Right kidney (tissue), 9 donors: ENCODE results near the gene KERA.
A peak's percentile ranks its signal among the peaks of the same experiment; 100 is the strongest.
"Not testable (repeated sequence)": the region's sequence is repeated elsewhere in the genome, so short reads cannot be mapped to it uniquely, and the experiment has no call there.

Experiments used
- DNase-seq: peaks from one replicate; pipeline ENCODE4 v3.0.0-alpha.2; 2016
- long read RNA-seq, 8 donors: transcript quantifications; one replicate each; lab custom pipeline, GENCODE V29; 2026

Gene KERA, protein sequence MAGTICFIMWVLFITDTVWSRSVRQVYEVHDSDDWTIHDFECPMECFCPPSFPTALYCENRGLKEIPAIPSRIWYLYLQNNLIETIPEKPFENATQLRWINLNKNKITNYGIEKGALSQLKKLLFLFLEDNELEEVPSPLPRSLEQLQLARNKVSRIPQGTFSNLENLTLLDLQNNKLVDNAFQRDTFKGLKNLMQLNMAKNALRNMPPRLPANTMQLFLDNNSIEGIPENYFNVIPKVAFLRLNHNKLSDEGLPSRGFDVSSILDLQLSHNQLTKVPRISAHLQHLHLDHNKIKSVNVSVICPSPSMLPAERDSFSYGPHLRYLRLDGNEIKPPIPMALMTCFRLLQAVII
- long read RNA-seq, donor 1 = 0 reads
- long read RNA-seq, donor 2 = 0 reads
- long read RNA-seq, donor 3 = 0 reads
- long read RNA-seq, donor 4 = 0 reads
- long read RNA-seq, donor 5 = 0 reads
- long read RNA-seq, donor 6 = 0 reads
- long read RNA-seq, donor 7 = 0 reads
- long read RNA-seq, donor 8 = 0 reads

DNA sequence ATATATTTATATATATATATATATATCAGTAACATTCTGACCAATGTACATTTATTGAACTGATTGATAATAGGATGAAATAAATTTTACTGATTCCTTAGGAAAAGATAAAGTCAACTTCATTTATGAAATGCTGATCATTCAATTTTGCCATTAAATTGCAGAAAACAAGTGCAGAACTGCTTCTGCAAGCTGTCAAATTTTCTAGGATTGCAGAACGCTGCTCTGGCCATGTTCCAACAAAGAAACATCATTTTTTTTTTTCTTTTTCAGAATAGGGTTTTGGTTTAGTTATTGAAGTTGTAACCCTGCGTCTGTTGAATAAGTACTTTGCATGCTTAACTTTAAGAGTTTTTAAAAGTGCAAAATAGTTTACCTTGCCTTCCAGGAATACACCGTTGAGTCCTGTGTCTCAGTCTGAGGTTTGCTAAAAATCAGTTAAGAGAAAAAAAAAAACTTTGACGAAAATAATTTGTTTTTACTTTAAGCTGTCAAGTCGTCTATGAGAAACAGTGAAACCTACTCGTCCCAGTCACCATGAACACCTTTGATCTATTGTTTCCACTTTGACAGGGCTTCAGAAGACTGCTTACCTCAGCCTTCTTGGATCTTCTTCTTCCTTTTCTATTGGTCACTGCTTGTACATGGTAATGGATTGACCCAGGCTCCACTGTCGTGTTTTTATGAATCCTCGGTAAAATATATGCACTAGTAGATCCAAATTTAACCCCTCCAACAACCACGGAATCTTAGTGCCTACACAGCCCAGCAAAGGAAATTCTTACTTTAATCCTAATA is at the start of gene KERA:
TSS of gene KERA (minus strand) at position 657 of the 798 bp plus-strand sequence. CDS start 1,743 bp downstream, outside the sequence.
- no peak for DNase-seq

DNA sequence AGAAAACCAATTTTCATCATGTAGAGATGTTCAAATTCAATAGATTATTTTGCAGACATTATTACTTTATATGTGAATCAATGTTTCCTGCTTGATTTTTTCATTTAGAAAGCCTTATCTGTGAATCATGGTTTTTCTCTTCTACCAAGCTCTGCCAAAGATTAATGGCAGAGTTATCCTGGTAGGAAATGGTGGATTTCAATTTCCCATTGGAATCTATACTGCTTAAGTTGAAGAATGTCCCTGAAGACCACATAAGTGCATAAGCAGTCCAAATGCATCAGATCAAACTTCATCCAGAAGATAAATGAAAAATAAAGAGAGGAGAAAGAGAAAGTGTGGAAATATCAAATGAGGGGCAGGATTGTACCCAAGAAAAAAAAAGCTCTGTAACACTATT is 48.5 kb upstream of the KERA start:
- no peak for DNase-seq

GRCh38 chr12:91105807-91106206 is 48.0 kb upstream of the KERA start:
- no peak for DNase-seq

GRCh38 chr12:91104812-91105466 is 47.1 kb upstream of the KERA start:
- DNase-seq = no peak

DNA sequence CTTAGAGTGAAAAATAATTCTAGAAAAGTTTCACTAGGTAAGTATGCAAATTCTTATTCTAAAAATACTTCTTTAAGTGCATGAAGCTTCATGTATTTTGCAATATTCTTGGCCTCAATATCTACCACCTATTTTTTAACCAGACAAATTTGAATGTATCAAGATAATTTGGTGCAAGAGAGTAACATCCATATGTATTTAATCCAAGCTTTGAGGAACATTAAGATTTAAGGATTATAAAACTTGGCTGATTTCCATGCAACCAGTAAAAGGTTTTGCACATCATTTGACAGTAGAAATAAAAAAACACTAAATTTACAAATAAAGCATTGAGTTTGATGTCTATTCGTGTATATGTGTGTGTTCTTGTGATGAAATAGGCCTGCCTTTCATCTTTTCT is 45.8 kb upstream of the KERA start:
- DNase-seq = no peak

DNA sequence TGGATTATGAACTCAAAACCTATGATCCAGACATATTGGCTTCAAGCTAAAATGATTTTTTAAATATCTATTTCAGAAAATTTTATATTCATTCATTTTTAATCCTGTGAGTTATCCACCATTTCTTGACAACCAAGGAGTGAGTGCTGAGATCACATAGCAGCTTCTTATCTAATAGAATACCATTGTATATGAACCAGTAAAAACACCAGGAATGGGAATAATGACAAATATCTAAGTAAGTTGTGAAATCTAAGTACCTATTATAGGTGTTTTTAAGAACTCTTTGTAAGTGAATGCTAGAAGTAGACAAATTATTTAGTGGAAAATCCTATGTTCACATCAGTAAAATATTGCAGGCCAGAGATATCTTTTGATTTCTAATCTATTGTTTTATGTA is 45.3 kb upstream of the KERA start:
- no peak for DNase-seq

- DNase-seq = no peak
Observed at GRCh38 chr12:91100906-91101305, 43.1 kb upstream of the KERA start.

DNA sequence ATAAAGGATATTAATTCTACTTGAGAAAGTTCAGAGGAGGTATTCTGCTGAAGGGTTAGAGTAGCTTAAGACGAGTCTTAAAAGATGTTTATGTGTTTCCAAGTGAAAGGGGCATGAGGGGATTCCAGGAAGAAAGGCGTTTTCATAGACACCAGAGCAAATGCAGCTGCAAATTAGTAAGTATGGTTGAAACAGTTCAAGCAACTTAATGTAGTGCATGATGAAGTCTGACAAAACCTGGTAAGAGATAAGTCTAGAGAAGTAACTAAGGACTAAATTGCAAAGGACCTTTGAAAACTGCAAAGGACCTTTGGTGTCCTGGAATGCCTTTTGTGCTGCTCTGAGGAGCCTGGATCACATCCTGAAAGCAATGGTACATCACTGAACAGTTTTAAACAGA is 42.0 kb upstream of the KERA start:
- DNase-seq = no peak

DNA sequence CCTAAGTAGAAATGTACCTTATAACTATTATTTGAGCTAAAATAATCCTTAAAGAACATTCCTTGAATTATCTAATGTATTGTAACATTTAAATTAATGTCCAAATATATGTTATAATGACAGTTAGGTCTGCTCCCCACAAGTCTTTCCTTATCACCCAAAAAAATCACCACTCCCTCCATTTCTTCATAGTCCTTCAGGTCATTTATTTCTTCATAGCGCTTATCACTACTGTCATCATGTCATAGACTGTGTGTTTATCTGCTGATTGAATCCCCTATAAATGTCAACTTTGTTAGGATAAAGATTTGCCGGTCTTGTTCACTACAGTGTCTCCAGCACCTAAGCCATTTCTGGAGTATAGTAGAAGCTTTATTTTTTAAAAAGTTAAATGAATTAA is 41.5 kb upstream of the KERA start:
- DNase-seq = no peak

- no peak for DNase-seq
Observed at GRCh38 chr12:91098941-91099340, 41.1 kb upstream of the KERA start.

DNA sequence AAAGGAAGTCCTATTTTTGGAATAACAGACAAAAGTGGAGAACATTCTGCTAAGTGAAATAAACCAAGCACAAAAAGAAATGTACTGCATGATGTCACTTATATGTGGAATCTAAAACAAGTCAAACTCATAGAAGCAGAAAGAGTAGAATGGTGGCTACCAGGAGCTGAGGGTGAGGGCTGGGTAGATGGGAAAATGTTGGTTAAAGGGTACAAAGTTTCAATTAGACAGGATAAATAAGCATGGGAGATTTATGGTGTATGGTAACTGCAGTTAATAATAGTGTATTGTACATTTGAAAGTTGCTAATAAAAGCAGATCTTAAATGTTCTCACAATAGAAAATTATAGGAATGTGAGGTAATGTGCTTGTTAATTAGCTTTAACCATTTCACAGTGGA is 40.6 kb upstream of the KERA start:
- no peak for DNase-seq

- no peak for DNase-seq
Observed at GRCh38 chr12:91094957-91095356, 37.1 kb upstream of the KERA start.

- DNase-seq = no peak
Observed at GRCh38 chr12:91094032-91094662, 36.3 kb upstream of the KERA start.

- no peak for DNase-seq
Observed at GRCh38 chr12:91093341-91093740, 35.5 kb upstream of the KERA start.

DNA sequence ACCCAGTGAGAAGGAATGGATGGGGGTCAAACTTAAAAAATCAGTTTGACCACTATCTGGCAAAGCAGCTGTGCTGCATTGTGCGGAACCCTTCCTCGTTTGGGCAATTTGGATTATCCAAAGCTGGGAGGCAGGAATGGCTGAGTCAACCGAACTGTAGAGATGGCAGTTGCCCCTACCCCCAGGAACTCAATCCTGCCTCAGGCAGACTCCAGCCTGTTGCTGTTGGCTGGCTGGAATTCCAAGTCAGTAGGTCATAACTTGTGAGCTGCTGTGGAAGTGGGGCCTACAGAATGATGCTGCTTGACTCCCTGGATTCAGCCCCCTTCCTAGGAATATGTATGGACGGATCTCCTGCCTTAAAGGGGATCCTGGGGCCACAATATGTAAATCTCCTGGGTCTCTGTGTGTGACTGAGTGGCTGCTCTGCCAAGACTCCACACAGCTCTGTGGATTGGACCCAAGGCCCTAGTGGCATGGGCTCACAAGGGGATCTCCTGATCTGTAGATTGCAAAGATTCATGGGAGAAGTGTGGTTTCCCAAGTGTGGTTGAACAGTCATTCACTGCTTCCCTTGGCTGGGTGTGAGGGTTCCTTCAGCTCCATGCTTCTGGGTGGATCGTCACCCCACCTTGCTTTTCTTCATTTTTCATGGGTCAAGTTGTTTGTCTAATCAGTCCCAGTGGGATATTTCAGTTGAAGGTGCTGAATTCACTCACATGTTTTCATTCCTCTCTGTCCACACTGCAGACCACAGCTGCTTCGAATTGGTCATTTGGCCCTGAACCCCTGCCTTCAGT is 34.3 kb upstream of the KERA start:
- DNase-seq = no peak

- not testable (repeated sequence) for DNase-seq
Observed at GRCh38 chr12:91089953-91090352, 32.1 kb upstream of the KERA start.

- no peak for DNase-seq
Observed at GRCh38 chr12:91080041-91080440, 22.2 kb upstream of the KERA start.

- DNase-seq = no peak
Observed at GRCh38 chr12:91078501-91078900, 20.7 kb upstream of the KERA start.

DNA sequence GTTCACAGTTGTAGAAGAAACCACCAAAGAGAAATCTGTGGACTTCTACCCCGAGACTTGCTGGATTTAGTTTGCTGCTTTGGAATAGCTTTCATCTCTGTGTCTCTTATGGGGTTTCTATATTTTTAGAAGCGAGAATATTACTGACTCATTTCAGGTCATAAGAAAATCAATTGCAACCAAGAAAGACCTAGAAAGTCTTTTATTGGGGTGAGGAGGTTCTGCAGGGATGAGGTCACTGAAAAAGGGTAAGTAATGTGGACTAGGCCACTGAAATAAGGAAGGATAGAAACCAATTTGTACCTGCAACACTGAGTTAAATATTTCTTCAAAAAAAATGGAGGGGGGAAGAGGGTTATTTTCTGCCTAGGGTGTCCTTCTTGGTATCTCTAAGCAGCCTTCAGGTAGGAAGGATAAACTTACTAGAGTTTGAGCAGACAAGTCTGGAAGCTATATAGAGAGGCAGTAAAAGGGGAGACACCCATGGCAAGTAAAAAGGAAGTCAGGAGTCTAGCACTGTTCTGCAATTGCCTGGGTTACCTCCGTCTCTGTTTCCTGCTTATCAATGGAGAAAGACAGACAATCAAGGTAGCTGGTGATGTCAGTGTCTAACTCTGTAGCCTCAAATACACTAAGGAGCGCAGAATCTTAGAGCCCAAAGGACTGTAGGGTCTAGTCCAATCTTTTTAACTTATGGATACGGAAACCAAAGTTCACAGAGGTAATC is 19.6 kb upstream of the KERA start:
- DNase-seq = no peak

GRCh38 chr12:91074851-91075250 is 17.0 kb upstream of the KERA start:
- no peak for DNase-seq

- peak; percentile 20 for DNase-seq
Observed at GRCh38 chr12:91074154-91074709, 16.4 kb upstream of the KERA start.
